H1 (cell line): ENCODE measurements around the gene CUL9. TPM values are rescaled to one million over a fixed set of nuclear protein-coding genes. Genes with fewer than 3 reads are reported as not detected.

ENCODE experiments used
- CEBPB ChIP-seq: IDR thresholded peaks from 2 replicates; pipeline ENCODE4 v1.6.1; 2012; ENCODE audit warnings: low read depth, low read length
- CHD7 ChIP-seq: fragments of 300-600 bp; sonication (generic); IDR thresholded peaks from 2 replicates; pipeline ENCODE4 v1.7.1; 2012; ENCODE audit warnings: low read length, moderate library complexity, mild to moderate bottlenecking, inconsistent platforms; ENCODE audit not compliant: insufficient replicate concordance
- GTF2F1 ChIP-seq: IDR thresholded peaks from 2 replicates; pipeline ENCODE4 v1.6.1; 2012; ENCODE audit warnings: low read depth, low read length, improper control_type of control experiment, borderline replicate concordance
- NANOG ChIP-seq: IDR thresholded peaks from 2 replicates; pipeline ENCODE4 v1.6.1; 2011; ENCODE audit warnings: low read length, low read depth, mild to moderate bottlenecking, inconsistent platforms; ENCODE audit not compliant: insufficient read depth, poor library complexity, severe bottlenecking
- POU5F1 ChIP-seq: IDR thresholded peaks from 2 replicates; pipeline ENCODE4 v1.6.1; 2011; ENCODE audit warnings: low read depth, mild to moderate bottlenecking, low read length, moderate library complexity
- TAF1 ChIP-seq: IDR thresholded peaks from 2 replicates; pipeline ENCODE4 v1.6.1; 2011; ENCODE audit warnings: mild to moderate bottlenecking, low read depth, low read length
- TAF7 ChIP-seq: optimal IDR thresholded peaks from 2 replicates; pipeline ENCODE3; 2011; ENCODE audit warnings: low read depth, mild to moderate bottlenecking, inconsistent platforms, low read length, moderate library complexity, borderline replicate concordance
- ZNF274 ChIP-seq: IDR thresholded peaks from 2 replicates; pipeline ENCODE4 v1.7.0; 2012; ENCODE audit warnings: low read length, borderline replicate concordance; ENCODE audit errors: extremely low read depth
- polyA plus RNA-seq, 7 experiments: library from polyadenylated mRNA; depleted of rRNA in 3 of 7; stranded (reverse) in 5 of 7; unstranded in 2 of 7; fragments of >200 nt in 5 of 7; fragments of 200-250 nt in 2 of 7; gene quantifications; 1 replicate in 5 of 7; 2 replicates in 1 of 7; 4 replicates in 1 of 7; pipeline versions ENCODE4 v1.2.1 to v1.2.3, GENCODE V29; 2011 to 2013; ENCODE audit warnings: missing spikeins in 2 of 7, mixed read lengths in 2 of 7
- total RNA-seq: library from RNA; stranded (reverse); fragmentation: NEBNext Ultra II Directional; extraction: Animal tissue kit (Norgen Biotek cat#: 25700); gene quantifications from 2 replicates; pipeline ENCODE4 v1.2.1, GENCODE V29; 2021

The CUL9 gene
- total and polyA plus RNA-seq, 2 of the 8 experiments (the other 6 are each of a cell fraction or from before 2014, with no cell fraction given), result 7.7 to 9.8 TPM

GRCh38 chr6:43217351-43217750 lies 35.4 kb downstream of the CUL9 start (continued):
- TF ChIP-seq CHD7 (no peak), GTF2F1 (no peak), TAF7 (no peak), ZNF274 (no peak), NANOG (no peak), CEBPB (no peak), POU5F1 (no peak), TAF1 (no peak)
